PC-9 (cell line): ENCODE measurements around the gene ENDOG.

ENCODE experiments used
- CTCF ChIP-seq: fragments of 200-600 bp; sonication (generic); conservative IDR thresholded peaks from 2 replicates; pipeline ENCODE4 v1.6.1; 2017; ENCODE audit warnings: mixed run types, antibody characterized with exemption, mild to moderate bottlenecking, moderate library complexity
- EZH2 ChIP-seq: fragments of 200-600 bp; sonication (generic); IDR thresholded peaks from 2 replicates; pipeline ENCODE4 v1.8.0; 2017; ENCODE audit warnings: antibody characterized with exemption, low read depth

DNA sequence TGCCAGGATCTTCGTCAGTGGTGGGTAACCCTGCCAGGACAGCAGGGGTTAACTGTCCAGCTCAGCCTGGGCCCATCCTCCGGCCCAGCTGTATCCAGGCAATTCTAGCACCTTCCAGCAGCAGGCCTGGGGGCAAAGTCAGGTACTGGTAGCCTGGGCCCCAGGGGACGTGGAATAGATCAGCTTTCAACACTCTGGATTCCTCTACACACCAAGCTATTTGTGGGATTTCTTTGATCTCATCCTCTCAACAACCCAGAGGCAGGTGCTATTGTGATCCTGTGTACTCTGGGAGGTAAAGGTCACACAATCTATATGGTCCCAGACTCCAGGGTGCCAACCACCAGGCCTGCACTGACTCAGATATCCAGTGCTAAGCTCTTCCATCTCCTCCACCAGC is 20.0 kb downstream of the ENDOG start:
- TF ChIP-seq CTCF, result no peak
- no peak for TF ChIP-seq EZH2
